HG03025 (cell line): ENCODE measurements around the gene CLEC18A.

Experiments used
- ATAC-seq: cut with Tn5 transposase; IDR thresholded peaks from one replicate; pipeline ENCODE4 v1.9.1; 2021; ENCODE audit warnings: mild to moderate bottlenecking, moderate library complexity; ENCODE audit not compliant: unreplicated experiment, low FRiP score

CLEC18A gene

DNA sequence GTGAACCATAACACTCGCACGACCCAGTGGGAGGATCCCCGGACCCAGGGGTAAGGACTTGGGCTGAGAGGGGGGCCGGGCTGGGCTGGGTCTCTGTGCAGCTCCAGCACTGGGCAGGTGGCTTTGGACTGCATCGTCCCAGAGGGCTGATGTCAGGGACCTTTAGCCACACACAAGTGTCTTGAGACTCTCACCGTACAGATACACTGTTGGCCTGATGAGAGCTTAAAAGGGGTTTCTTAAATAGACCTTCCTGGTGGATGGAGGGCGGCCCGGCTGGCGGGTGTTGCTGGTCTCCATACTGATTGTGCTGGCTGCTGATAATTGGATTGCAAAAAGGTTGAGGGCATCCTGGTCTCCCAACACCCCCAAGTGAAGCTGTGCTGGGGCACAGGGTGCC is 21.7 kb upstream of the CLEC18A start:
- ATAC-seq = no peak

DNA sequence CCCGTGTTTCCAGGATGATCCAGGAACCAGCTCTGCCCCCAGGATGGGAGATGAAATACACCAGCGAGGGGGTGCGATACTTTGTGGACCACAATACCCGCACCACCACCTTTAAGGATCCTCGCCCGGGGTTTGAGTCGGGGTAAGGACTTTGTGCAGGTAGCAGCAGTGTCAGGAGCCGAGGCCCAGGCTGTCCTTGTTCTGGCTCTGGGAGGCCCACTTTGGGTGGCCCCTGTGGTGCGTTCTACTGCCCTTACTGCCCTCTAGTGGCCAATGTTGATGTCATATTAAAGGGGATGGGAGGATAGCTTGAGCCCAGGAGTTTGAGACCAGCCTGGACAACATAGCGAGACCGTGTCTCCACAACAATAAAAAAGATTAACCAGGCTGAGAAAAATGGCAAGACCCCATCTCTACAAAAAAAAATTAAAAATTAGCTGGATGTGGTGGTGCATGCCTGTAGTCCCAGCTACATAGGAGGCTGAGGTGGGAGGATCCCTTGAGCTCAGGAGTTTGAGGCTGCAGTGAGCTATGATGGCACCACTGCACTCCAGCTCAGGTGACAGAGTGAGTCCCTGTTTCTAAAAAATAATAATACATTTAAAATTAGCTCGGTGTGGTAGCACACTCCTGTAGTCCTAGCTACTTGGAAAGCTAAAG is 20.9 kb upstream of the CLEC18A start:
- ATAC-seq = no peak

DNA sequence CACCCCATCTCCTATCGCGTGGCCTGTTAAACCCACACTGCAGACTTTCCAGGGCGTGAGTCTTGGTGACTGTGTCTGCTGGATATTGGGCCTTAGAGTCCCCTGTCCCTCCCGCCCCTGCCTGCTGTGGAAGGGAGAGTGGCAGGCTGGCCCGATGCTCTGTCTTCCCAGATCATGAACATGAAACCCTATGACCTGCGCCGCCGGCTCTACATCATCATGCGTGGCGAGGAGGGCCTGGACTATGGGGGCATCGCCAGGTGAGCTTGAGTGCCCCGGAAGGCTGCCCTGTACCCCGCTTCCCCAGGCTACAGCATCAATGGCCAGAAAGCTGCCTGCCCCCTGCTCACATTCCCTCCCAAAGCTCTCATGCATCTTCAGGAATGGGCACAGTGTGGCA is 19.5 kb upstream of the CLEC18A start:
- no peak for ATAC-seq

- ATAC-seq = no peak
Measured at GRCh38 chr16:69932228-69932627, 18.9 kb upstream of the CLEC18A start.

DNA sequence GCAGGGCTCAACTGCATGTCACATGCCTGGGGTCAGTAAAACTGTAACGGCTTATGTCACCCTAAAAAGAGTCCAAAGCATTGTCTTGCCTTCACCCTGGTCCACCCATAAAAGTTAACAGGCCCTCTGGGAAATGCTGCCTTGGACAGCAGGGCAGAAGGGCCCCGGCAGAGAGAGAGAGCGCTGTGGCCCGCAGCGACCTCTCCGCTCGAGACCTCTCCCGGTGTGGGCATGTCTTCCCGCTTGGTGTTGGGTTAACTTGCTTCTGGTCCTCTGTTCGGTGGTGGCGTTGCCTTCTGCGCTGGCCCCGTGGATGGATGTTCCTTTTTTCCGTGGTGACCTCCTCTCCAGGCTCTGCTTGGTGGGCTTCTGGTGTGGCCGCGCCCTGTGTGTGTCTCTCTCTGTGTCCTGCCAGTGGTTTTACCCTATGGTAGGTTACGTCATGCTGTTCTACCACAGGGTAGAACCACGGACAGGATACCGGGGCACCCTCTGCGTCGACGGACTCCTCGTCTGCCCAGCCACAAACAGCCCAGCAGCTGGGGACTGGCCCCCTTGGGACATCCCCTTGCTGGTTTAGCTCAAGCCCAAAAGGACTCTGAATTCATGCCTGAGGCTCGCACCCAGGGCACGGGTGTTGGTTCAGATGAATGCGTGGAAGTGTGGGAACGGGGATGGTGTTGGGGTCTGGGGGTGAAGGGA is 18.3 kb upstream of the CLEC18A start:
- no peak for ATAC-seq

- no peak for ATAC-seq
Measured at GRCh38 chr16:69934044-69934443, 17.1 kb upstream of the CLEC18A start.

DNA sequence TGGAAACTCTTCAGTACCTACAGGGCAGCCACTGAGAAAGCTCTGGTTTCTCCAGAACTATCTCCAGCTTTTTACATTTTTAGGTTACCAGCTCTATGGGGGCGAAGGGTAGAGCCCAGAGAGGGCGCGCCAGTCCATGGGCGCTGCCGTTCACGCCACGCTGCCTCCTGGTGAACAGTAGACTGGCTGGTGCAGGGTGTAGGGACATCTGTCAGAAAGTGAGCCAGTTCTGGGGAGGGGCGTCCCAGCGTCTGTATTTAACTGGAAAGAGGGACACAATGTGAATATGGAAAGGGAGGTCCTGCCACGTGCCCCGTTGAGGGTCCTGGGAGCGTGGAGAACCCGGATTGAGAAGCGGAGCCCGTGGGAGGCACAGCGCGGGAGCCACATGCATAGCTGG is 16.4 kb upstream of the CLEC18A start:
- ATAC-seq = no peak

DNA sequence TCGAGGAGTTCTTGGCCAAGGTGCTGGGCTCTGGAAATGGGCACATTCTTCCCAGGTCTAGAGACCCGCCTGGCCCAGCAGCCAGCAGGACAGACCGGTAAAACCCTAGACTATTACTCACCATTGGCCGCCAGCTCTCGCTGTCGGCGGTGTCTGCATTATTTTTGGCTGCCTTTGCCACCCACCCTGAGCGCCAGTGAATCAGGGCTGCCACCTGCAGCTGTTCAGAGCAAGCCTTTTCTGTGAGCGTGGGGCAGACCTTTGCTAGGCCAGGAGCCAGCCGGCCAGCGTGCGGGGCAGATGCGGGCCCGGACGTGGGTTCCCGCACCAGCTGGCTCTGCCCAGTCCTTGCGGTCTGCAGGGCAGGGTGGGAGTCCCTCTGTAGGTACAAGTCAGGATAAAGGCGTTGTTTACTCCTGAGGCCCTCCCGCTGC is 15.8 kb upstream of the CLEC18A start:
- ATAC-seq = no peak

GRCh38 chr16:69935740-69936139 is 15.4 kb upstream of the CLEC18A start:
- no peak for ATAC-seq

- no peak for ATAC-seq
Measured at GRCh38 chr16:69936252-69936651, 14.9 kb upstream of the CLEC18A start.

- no peak for ATAC-seq
Measured at GRCh38 chr16:69936751-69937211, 14.4 kb upstream of the CLEC18A start.

GRCh38 chr16:69937465-69937951 is 13.6 kb upstream of the CLEC18A start:
- no peak for ATAC-seq

DNA sequence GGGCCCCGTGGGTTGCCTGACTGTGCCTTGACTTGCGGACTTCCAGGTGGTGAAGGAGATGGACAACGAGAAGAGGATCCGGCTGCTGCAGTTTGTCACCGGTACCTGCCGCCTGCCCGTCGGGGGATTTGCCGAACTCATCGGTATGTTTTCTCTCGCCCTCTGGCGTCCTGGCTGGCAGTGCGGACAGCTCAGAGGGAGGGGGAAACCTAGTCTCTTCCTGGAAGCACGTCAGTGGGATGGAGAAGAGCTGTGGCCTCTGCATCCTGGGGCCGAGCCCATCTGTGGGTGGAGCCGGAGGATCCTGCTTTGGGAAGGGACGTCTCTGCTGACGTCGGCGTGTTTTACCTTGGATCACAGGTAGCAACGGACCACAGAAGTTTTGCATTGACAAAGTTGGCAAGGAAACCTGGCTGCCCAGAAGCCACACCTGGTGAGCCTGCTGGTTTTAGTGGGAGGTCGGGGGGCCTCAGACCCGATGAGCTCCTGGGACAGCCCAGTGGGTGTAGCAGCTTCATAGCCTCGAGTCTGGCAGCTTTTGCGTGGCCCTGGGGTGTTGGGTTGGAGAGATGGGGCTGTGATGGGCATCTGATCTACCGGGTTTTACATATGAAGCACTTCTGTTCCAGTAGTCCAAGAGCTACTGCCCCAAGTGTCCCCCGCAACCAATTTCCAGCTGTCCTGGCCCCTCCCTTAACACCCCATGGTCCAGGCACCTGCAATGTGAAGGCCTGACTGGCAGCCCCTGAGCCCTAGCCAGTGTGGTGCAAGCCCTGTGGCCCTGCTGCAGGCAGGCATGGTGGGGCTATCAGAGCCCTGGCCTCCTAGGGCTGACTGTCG is 11.9 kb upstream of the CLEC18A start:
- ATAC-seq = no peak

GRCh38 chr16:69939821-69940585 is 11.1 kb upstream of the CLEC18A start:
- ATAC-seq = no peak

GRCh38 chr16:69940676-69941075 is 10.5 kb upstream of the CLEC18A start:
- ATAC-seq = no peak

GRCh38 chr16:69941251-69942098 is 9.7 kb upstream of the CLEC18A start:
- ATAC-seq = no peak

DNA sequence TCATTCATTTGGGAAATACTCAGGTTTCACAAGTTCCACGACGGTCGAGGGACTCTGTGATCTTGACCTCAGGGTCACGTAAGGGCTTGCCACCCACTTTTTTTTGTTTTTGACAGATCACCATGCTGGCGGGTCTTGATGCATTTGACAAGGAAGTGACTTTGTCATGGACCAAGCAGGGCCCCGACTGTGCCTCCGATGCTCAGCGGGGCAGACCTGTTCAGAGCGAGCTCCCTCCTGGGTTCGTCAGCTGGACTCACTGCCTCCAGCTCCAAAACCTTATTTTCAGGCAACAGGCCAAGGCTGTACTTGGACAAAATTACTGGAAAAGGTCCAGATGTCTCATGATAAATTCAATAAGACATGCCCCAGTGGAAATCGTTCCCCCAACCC is 9.0 kb upstream of the CLEC18A start:
- no peak for ATAC-seq

DNA sequence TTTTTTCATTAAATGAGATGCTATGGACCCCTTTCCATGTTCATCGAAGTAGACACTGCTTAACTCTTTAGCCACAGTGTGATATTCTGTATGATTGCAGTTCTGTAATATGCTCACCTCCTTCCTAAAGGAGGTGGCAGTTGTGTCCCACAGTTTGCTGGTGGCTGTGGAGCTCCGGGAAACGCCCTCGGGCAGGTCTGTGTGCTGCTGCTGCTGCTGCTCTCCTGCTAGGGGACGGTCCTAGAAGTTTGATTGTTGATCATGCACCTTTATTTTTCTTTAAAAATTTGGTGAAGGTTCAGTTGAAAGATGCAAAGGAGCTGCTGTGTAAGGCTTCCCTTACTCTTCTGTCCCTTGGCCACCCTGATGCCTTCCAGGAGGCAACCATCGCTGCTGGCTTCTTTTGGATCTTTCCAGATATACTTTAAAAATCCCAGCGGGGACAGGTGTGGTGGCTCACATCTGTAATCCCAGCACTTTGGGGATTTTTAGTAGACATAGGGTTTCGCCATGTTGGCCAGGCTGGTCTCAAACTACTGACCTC is 8.4 kb upstream of the CLEC18A start:
- ATAC-seq = no peak
